ENCODE measurements around the gene PAPSS1. TPM values are rescaled to one million over a fixed set of nuclear protein-coding genes. Genes with fewer than 3 reads are reported as not detected.

PAPSS1 gene
- total and polyA plus RNA-seq, 9 of the 15 experiments (the other 6 are each of a cell fraction or from before 2014, with no cell fraction given), result 21.1 to 53.9 (median 41.9) TPM

- TF ChIP-seq IFI16 (CRISPR knock-in tag; IDR thresholded peaks at IDR 0.05) (no peak), ZNF785 (CRISPR knock-in tag; IDR thresholded peaks at IDR 0.05) (no peak), CEBPG (CRISPR knock-in tag; IDR thresholded peaks at IDR 0.05) (no peak), CEBPG (tag; conservative IDR thresholded peaks at IDR 0.05 in 1 of 2, IDR thresholded peaks at IDR 0.05 in 1 of 2) (no peak), ZNF609 (CRISPR knock-in tag; IDR thresholded peaks at IDR 0.05; ENCODE audit: borderline replicate concordance) (no peak), RREB1 (CRISPR knock-in tag; IDR thresholded peaks at IDR 0.05) (peak; percentile 56; the same call in 1 of the 2 replicates), FOXO4 (CRISPR knock-in tag; IDR thresholded peaks at IDR 0.05) (no peak), SFPQ (IDR thresholded peaks at IDR 0.05; ENCODE audit: low read depth, low read length) (no peak), NR2C2 (CRISPR knock-in tag; IDR thresholded peaks at IDR 0.05) (peak; percentile 93), NR2C2 (tag; IDR thresholded peaks at IDR 0.05) (peak; percentile 99)
Observed at GRCh38 chr4:107719922-107720722, at the start of gene PAPSS1 (continued).

Data from K562 (cell line).